ENCODE data around the gene CD81.

The CD81 gene

GRCh38 chr11:2402890-2403645, 26.0 kb downstream of the CD81 start:
- no peak for DNase-seq (ENCODE audit: low spot score)
- in situ Hi-C loops (cut with MboI; ENCODE audit: low pct_unique_long_range_greater_than_20kb, low sequenced_read_pairs, unreplicated experiment), result loop anchor here (25.0 kb wide), 1 partner anchor 216 kb away; no protein-coding TSS in a partner anchor
- no peak for TF ChIP-seq CTCF (IDR thresholded peaks at IDR 0.05; ENCODE audit: extremely low read depth, insufficient read depth, missing control alignments)

GRCh38 chr11:2404735-2405196, 27.7 kb downstream of the CD81 start:
- no peak for TF ChIP-seq CTCF (IDR thresholded peaks at IDR 0.05; ENCODE audit: extremely low read depth, insufficient read depth, missing control alignments)
- in situ Hi-C loops (cut with MboI; ENCODE audit: low pct_unique_long_range_greater_than_20kb, low sequenced_read_pairs, unreplicated experiment), result loop anchor here (25.0 kb wide), 1 partner anchor 217 kb away; no protein-coding TSS in a partner anchor
- DNase-seq (ENCODE audit: low spot score), result no peak

GRCh38 chr11:2406451-2406850, 29.3 kb downstream of the CD81 start:
- TF ChIP-seq CTCF (IDR thresholded peaks at IDR 0.05; ENCODE audit: extremely low read depth, insufficient read depth, missing control alignments), result no peak
- DNase-seq (ENCODE audit: low spot score), result no peak
- in situ Hi-C loops (cut with MboI; ENCODE audit: low pct_unique_long_range_greater_than_20kb, low sequenced_read_pairs, unreplicated experiment), result loop anchor here (25.0 kb wide), 1 partner anchor 219 kb away; no protein-coding TSS in a partner anchor

- in situ Hi-C loops (cut with MboI; ENCODE audit: low pct_unique_long_range_greater_than_20kb, low sequenced_read_pairs, unreplicated experiment), result loop anchor here (25.0 kb wide), 1 partner anchor 220 kb away; no protein-coding TSS in a partner anchor
- TF ChIP-seq CTCF (IDR thresholded peaks at IDR 0.05; ENCODE audit: extremely low read depth, insufficient read depth, missing control alignments), result no peak
- DNase-seq (ENCODE audit: low spot score), result no peak
Measured at GRCh38 chr11:2406878-2407410, 29.8 kb downstream of the CD81 start.

- in situ Hi-C loops (cut with MboI; ENCODE audit: low pct_unique_long_range_greater_than_20kb, low sequenced_read_pairs, unreplicated experiment), result loop anchor here (25.0 kb wide), 1 partner anchor 221 kb away; no protein-coding TSS in a partner anchor
- TF ChIP-seq CTCF (IDR thresholded peaks at IDR 0.05; ENCODE audit: extremely low read depth, insufficient read depth, missing control alignments), result no peak
- DNase-seq (ENCODE audit: low spot score), result no peak
Measured at GRCh38 chr11:2408671-2409070, 31.6 kb downstream of the CD81 start.

- TF ChIP-seq CTCF (IDR thresholded peaks at IDR 0.05; ENCODE audit: extremely low read depth, insufficient read depth, missing control alignments), result no peak
- in situ Hi-C loops (cut with MboI; ENCODE audit: low pct_unique_long_range_greater_than_20kb, low sequenced_read_pairs, unreplicated experiment), result loop anchor here (25.0 kb wide), 1 partner anchor 222 kb away; no protein-coding TSS in a partner anchor
- no peak for DNase-seq (ENCODE audit: low spot score)
Measured at GRCh38 chr11:2409126-2409525, 32.0 kb downstream of the CD81 start.
